HCT116 (cell line): ENCODE data around the gene CPED1. TPM values are rescaled to one million over a fixed set of nuclear protein-coding genes. Genes with fewer than 3 reads are reported as not detected.

Source experiments
- ATAC-seq: fragments of 200-7000 bp; cut with Tn5 transposase; 2 replicates; pipeline ENCODE4 v1.9.1; 2020; ENCODE audit warnings: mild to moderate bottlenecking, moderate library complexity
- BruUV-seq: library from RNA; stranded (reverse); fragments of 400-500 nt; replicated peaks from 2 replicates; lab custom pipeline; 2021; lab: Mats Ljungman, UMichigan
- CTCF ChIA-PET: fragments of 300-600 bp; sonication (Branson Sonifier 250); formaldehyde crosslinking; loops from one replicate; lab custom pipeline; 2021; ENCODE audit warnings: antibody characterized with exemption; lab: Charles Lee
- POLR2A ChIA-PET: fragments of 300-600, 350-600 bp; sonication (Branson Sonifier 250); formaldehyde crosslinking; loops from one replicate; lab custom pipeline; 2021; ENCODE audit warnings: antibody characterized with exemption; lab: Charles Lee
- RAD21 ChIA-PET, 2 experiments: fragments of 300-600 bp; sonication (Branson Sonifier 250); formaldehyde crosslinking; loops; one replicate each; lab custom pipeline; 2023; ENCODE audit warnings: low total read pairs in 2 of 2; ENCODE audit not compliant: uncharacterized antibody in 2 of 2, unreplicated experiment in 2 of 2, low non-redundant PET in 1 of 2; lab: Charles Lee
- DNase-seq: peaks from one replicate; pipeline ENCODE4 v3.0.0-alpha.2; 2010; ENCODE audit warnings: low read depth, low spot score
- H2AFZ ChIP-seq: fragments of 200-600 bp; shearing (Covaris generic), sonication (generic); 2 replicates; pipeline ENCODE4 v1.6.1; 2017; ENCODE audit warnings: low read depth, mixed run types, mixed read lengths, antibody characterized with exemption, low read length; ENCODE audit not compliant: poor library complexity, severe bottlenecking
- H3K27ac ChIP-seq: 2 replicates; pipeline ENCODE4 v1.5.1; 2012; ENCODE audit warnings: low read depth, low read length
- H3K27me3 ChIP-seq: fragments of 200-600 bp; sonication (generic); 2 replicates; pipeline ENCODE4 v1.6.1; 2016; ENCODE audit warnings: mixed run types, low read length, mixed read lengths; ENCODE audit not compliant: insufficient read depth
- H3K36me3 ChIP-seq, 2 experiments: fragments of 200-500 bp in 1 of 2; fragments of 200-600 bp in 1 of 2; sonication (Bioruptor generic) in 1 of 2; sonication (generic) in 1 of 2; 2 replicates each; pipeline versions ENCODE4 v1.5.1 to v1.6.1; 2014 to 2016; ENCODE audit warnings: low read length in 2 of 2, inconsistent platforms in 1 of 2, mixed read lengths in 1 of 2, mixed run types in 1 of 2; ENCODE audit not compliant: insufficient read depth in 2 of 2, control insufficient read depth in 1 of 2
- H3K4me1 ChIP-seq, 2 experiments: fragments of 200-600 bp in 1 of 2; sonication (generic) in 1 of 2; 2 replicates each; pipeline versions ENCODE4 v1.5.1 to v1.6.1; 2012 to 2017; ENCODE audit warnings: low read length in 2 of 2, inconsistent platforms in 1 of 2, mild to moderate bottlenecking in 1 of 2, mixed read lengths in 1 of 2, mixed run types in 1 of 2, moderate library complexity in 1 of 2; ENCODE audit not compliant: insufficient read depth in 2 of 2, control insufficient read depth in 1 of 2
- H3K4me2 ChIP-seq: fragments of 200-600 bp; sonication (generic); 2 replicates; pipeline ENCODE4 v1.6.1; 2017; ENCODE audit warnings: mixed run types, low read length, mixed read lengths
- H3K4me3 ChIP-seq, 2 experiments: fragments of 200-600 bp in 1 of 2; sonication (generic) in 1 of 2; replicated peaks in 1 of 2; 2 replicates each; pipeline ENCODE4 v1.5.1; 2011 to 2016; ENCODE audit warnings: low read length in 2 of 2, control low read depth in 1 of 2, low read depth in 1 of 2, mild to moderate bottlenecking in 1 of 2, mixed read lengths in 1 of 2, mixed run types in 1 of 2
- H3K79me2 ChIP-seq: fragments of 200-600 bp; sonication (generic); 2 replicates; pipeline ENCODE4 v1.6.1; 2017; ENCODE audit warnings: mild to moderate bottlenecking, mixed run types, low read length, moderate library complexity, mixed read lengths; ENCODE audit not compliant: insufficient read depth
- H3K9ac ChIP-seq: fragments of 200-600 bp; sonication (generic); 2 replicates; pipeline ENCODE4 v1.6.1; 2016; ENCODE audit warnings: low read length, mixed read lengths
- H3K9me2 ChIP-seq: fragments of 200-600 bp; sonication (generic), shearing (Covaris generic); 2 replicates; pipeline ENCODE4 v1.6.1; 2017; ENCODE audit warnings: mixed run types, mild to moderate bottlenecking, moderate library complexity; ENCODE audit not compliant: insufficient read depth
- H3K9me3 ChIP-seq, 2 experiments: fragments of 200-500 bp in 1 of 2; fragments of 200-600 bp in 1 of 2; sonication (Bioruptor generic) in 1 of 2; sonication (generic) in 1 of 2; 2 replicates each; pipeline ENCODE4 v1.6.1; 2014 to 2017; ENCODE audit warnings: low read length in 2 of 2, mixed read lengths in 2 of 2, inconsistent platforms in 1 of 2, low read depth in 1 of 2, mild to moderate bottlenecking in 1 of 2, mixed run types in 1 of 2, moderate library complexity in 1 of 2; ENCODE audit not compliant: control insufficient read depth in 1 of 2, insufficient read depth in 1 of 2
- H4K20me1 ChIP-seq: fragments of 200-600 bp; sonication (generic), shearing (Covaris generic); 2 replicates; pipeline ENCODE4 v1.6.1; 2017; ENCODE audit warnings: mixed run types, mild to moderate bottlenecking, moderate library complexity; ENCODE audit not compliant: insufficient read depth
- CEBPB ChIP-seq: IDR thresholded peaks from 2 replicates; pipeline ENCODE4 v1.6.1; 2012; ENCODE audit warnings: low read depth
- EZH2 ChIP-seq: fragments of 200-600 bp; sonication (generic); IDR thresholded peaks from 2 replicates; pipeline ENCODE4 v1.6.1; 2017; ENCODE audit warnings: antibody characterized with exemption, mixed run types
- EZH2phosphoT487 ChIP-seq: fragments of 200-600 bp; IDR thresholded peaks from 2 replicates; pipeline ENCODE4 v1.6.1; 2018; ENCODE audit warnings: antibody characterized with exemption, borderline replicate concordance
- FOSL1 ChIP-seq: IDR thresholded peaks from 2 replicates; pipeline ENCODE4 v1.6.1; 2012; ENCODE audit warnings: low read depth
- JUND ChIP-seq: IDR thresholded peaks from 2 replicates; pipeline ENCODE4 v1.6.1; 2012
- POLR2A ChIP-seq: IDR thresholded peaks from 2 replicates; pipeline ENCODE4 v1.7.0; 2011; ENCODE audit warnings: borderline replicate concordance; ENCODE audit not compliant: insufficient read depth, insufficient read length; ENCODE audit errors: extremely low read depth
- POLR2AphosphoS5 ChIP-seq: IDR thresholded peaks from 2 replicates; pipeline ENCODE4 v1.6.1; 2011; ENCODE audit warnings: mild to moderate bottlenecking, low read depth, low read length, moderate library complexity
- RAD21 ChIP-seq: IDR thresholded peaks from 2 replicates; pipeline ENCODE4 v1.6.1; 2012; ENCODE audit warnings: low read depth, mild to moderate bottlenecking
- SIN3A ChIP-seq: IDR thresholded peaks from 2 replicates; pipeline ENCODE4 v1.6.1; 2012; ENCODE audit warnings: low read depth
- SRF ChIP-seq: IDR thresholded peaks from 2 replicates; pipeline ENCODE4 v1.6.1; 2012; ENCODE audit warnings: low read depth
- TCF7L2 ChIP-seq: IDR thresholded peaks from 2 replicates; pipeline ENCODE4 v1.7.0; 2011; ENCODE audit warnings: borderline replicate concordance, inconsistent platforms; ENCODE audit not compliant: insufficient read depth, insufficient read length; ENCODE audit errors: extremely low read depth
- YY1 ChIP-seq: IDR thresholded peaks from 2 replicates; pipeline ENCODE4 v1.6.1; 2011; ENCODE audit warnings: low read length, low read depth, moderate library complexity, mild to moderate bottlenecking; ENCODE audit not compliant: insufficient replicate concordance; ENCODE audit errors: extremely low read depth
- ZNF274 ChIP-seq: fragments of 200-500 bp; sonication (Bioruptor generic); IDR thresholded peaks from 2 replicates; pipeline ENCODE4 v1.6.1; 2014; ENCODE audit warnings: mild to moderate bottlenecking, low read depth, low read length, inconsistent platforms
- intact Hi-C: fragments of 100-400 bp; cut with micrococcal nuclease; formaldehyde crosslinking; loops from 2 replicates; pipeline ENCODE4 v1.10.0; 2022
- total RNA-seq: library from RNA; stranded (reverse); gene quantifications from one replicate; pipeline ENCODE4 v1.2.1, GENCODE V29; 2021; ENCODE audit not compliant: unreplicated experiment
- TF ChIP-seq, protein P1 (sequence below): IDR thresholded peaks from 2 replicates; pipeline ENCODE4 v1.6.1; 2011; ENCODE audit warnings: mild to moderate bottlenecking, low read length, moderate library complexity; ENCODE audit not compliant: insufficient replicate concordance; ENCODE audit errors: extremely low read depth

The CPED1 gene
- total RNA-seq, 1 experiment from 2014 or later: 1.2 TPM

DNA sequence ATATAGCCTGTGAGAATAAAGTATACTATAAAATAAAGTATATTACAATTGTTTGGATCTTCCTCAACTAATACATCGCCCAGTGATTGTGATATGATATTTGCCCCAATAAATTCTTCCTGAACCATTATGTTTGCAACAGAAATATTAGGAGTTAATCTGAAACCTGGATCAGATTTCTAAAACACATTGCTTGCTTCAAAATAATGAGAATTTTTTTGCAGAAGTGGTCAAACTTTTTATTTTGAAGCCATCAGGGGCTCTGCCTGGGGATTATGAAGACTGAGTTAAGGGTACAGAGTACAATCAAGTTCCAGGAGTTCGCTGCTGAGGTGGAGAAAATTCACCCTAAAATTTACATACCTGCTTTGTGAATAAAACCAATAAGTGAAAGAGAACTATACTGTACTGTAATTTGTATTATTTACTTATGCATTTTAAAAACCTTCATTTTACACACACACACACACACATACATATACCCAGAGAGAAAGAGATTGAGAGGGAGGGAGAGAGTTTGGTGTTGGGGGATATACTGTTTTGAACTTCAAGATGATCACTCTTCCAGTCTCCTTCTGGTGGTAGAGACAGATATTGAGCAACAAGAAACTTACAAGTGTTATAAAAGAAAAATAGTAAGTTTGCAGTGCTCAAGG, 91.9 kb downstream of the CPED1 start:
- Histone ChIP-seq H3K79me2 (no peaks in the 10 kb centered on the region), H2AFZ (no peak overlapping the region), H3K9me2 (no peaks in the 10 kb centered on the region), H3K27ac (no peak overlapping the region), H3K9me3 (no peaks in the 10 kb centered on the region), H3K9ac (no peak overlapping the region), H3K27me3 (no peaks in the 10 kb centered on the region), H4K20me1 (no peaks in the 10 kb centered on the region), H3K4me2 (no peak overlapping the region), H3K36me3 (no peaks in the 10 kb centered on the region), H3K4me1 (peaks cover 9 to 41% of the 10 kb centered on the region in 2 experiments), H3K4me3 (no peak overlapping the region)
- POLR2A ChIA-PET: no interaction called here
- intact Hi-C loops: loop anchor here (2.0 kb wide), 1 partner anchor 94 kb away; no protein-coding TSS in a partner anchor
- CTCF ChIA-PET: no interaction called here
- BruUV-seq: no TSS peak
- DNase-seq (no peak), ATAC-seq (no peak)
- RAD21 ChIA-PET: no interaction called here
- no peak for TF ChIP-seq TCF7L2
- TF ChIP-seq FOSL1: no peak
- TF ChIP-seq JUND: no peak
- TF ChIP-seq POLR2A: no peak
- TF ChIP-seq ZNF274: no peak
- no peak for TF ChIP-seq SRF
- TF ChIP-seq SIN3A: no peak
- TF ChIP-seq EZH2phosphoT487: no peak
- TF ChIP-seq, protein P1, sequence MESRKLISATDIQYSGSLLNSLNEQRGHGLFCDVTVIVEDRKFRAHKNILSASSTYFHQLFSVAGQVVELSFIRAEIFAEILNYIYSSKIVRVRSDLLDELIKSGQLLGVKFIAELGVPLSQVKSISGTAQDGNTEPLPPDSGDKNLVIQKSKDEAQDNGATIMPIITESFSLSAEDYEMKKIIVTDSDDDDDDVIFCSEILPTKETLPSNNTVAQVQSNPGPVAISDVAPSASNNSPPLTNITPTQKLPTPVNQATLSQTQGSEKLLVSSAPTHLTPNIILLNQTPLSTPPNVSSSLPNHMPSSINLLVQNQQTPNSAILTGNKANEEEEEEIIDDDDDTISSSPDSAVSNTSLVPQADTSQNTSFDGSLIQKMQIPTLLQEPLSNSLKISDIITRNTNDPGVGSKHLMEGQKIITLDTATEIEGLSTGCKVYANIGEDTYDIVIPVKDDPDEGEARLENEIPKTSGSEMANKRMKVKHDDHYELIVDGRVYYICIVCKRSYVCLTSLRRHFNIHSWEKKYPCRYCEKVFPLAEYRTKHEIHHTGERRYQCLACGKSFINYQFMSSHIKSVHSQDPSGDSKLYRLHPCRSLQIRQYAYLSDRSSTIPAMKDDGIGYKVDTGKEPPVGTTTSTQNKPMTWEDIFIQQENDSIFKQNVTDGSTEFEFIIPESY: no peak
- no peak for TF ChIP-seq CEBPB
- no peak for TF ChIP-seq YY1
- TF ChIP-seq RAD21: no peak
- TF ChIP-seq EZH2: no peak
- no peak for TF ChIP-seq POLR2AphosphoS5
